SK-N-SH treated with all-trans-retinoic acid at 6 μM for 48 hours (cell line): ENCODE data around the gene POC1A.

Experiments used
- ARNTL ChIP-seq: fragments of 450-650 bp; formaldehyde crosslinking; IDR thresholded peaks from 2 replicates; pipeline ENCODE4 v1.5.0; 2020; ENCODE audit warnings: low read depth, mild to moderate bottlenecking, moderate library complexity, borderline replicate concordance
- ESRRG ChIP-seq: fragments of 250-450 bp; sonication (Bioruptor Pico); IDR thresholded peaks from 2 replicates; pipeline ENCODE4 v1.6.1; 2021; ENCODE audit warnings: mild to moderate bottlenecking
- GLIS3 ChIP-seq: fragments of 250-450 bp; sonication (Bioruptor Pico); IDR thresholded peaks from 2 replicates; pipeline ENCODE4 v1.5.0; 2020; ENCODE audit warnings: mild to moderate bottlenecking, moderate library complexity
- PATZ1 ChIP-seq: fragments of 250-450 bp; sonication (Bioruptor Pico); IDR thresholded peaks from 2 replicates; pipeline ENCODE4 v1.8.0; 2020; ENCODE audit warnings: mild to moderate bottlenecking, moderate library complexity, borderline replicate concordance
- ZFP30 ChIP-seq: fragments of 450-650 bp; formaldehyde crosslinking; IDR thresholded peaks from 2 replicates; pipeline ENCODE4 v1.5.0; 2022; ENCODE audit warnings: mild to moderate bottlenecking, moderate library complexity

- TF ChIP-seq ESRRG (CRISPR knock-in tag) (no peak), ZFP30 (CRISPR knock-in tag) (no peak), ARNTL (CRISPR knock-in tag) (no peak), PATZ1 (CRISPR knock-in tag) (no peak), GLIS3 (CRISPR knock-in tag) (no peak)
Observed at GRCh38 chr3:52095990-52096775, 58.0 kb downstream of the POC1A start.
